NCI-H1436 treated with DMSO at 0.1 percent for 48 hours (cell line): ENCODE measurements around the gene CDV3.

Experiments
- DNase-seq: peaks from one replicate; lab custom pipeline; 2025; lab: John Stamatoyannopoulos, UW

Gene CDV3

GRCh38 chr3:133606902-133607301 lies 33.4 kb downstream of the CDV3 start:
- DNase-seq = no peak

GRCh38 chr3:133607816-133608215 lies 34.3 kb downstream of the CDV3 start:
- no peak for DNase-seq

- no peak for DNase-seq
Observed at GRCh38 chr3:133608388-133608787, 34.9 kb downstream of the CDV3 start.

GRCh38 chr3:133610031-133610430 lies 36.5 kb downstream of the CDV3 start:
- no peak for DNase-seq

GRCh38 chr3:133611534-133611933 lies 38.0 kb downstream of the CDV3 start:
- DNase-seq = no peak

GRCh38 chr3:133620066-133620784 lies 46.7 kb downstream of the CDV3 start:
- no peak for DNase-seq

GRCh38 chr3:133627789-133628188 lies 54.3 kb downstream of the CDV3 start:
- DNase-seq = no peak

- no peak for DNase-seq
Observed at GRCh38 chr3:133629146-133629545, 55.7 kb downstream of the CDV3 start.

GRCh38 chr3:133633439-133633838 lies 60.0 kb downstream of the CDV3 start:
- DNase-seq = no peak
